Measurements from ENCODE around the gene PTGER3. TPM values are rescaled to one million over a fixed set of nuclear protein-coding genes. Genes with fewer than 3 reads are reported as not detected.

Gene PTGER3
- total RNA-seq, 1 experiment from 2014 or later: 96.0 TPM

DNA sequence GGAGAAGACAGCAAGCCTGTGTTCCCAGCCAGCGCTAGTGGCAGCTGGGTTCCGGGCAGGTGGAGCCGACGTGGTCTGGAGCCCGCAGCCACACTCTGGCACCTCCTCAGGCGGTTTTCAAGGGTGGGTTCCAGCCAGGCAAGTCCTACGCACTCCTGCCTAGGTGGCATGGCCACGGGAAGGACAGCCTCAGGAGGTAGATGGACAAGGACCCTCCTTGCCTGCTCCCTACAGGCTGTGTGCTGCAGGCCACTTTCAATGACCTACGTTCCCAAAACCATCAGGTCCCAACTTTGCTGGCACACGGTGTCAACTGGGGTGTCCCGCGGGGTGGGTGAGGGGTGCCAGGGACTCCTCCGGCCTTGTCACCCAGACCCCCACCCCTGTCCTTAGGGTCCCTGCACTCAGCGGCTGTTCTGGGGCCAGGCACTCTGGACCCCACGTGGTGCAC, 6.7 kb upstream of the PTGER3 start:
- Histone ChIP-seq H3K9me3 (ENCODE audit: low read depth, low read length, poor library complexity, severe bottlenecking) (no peaks in the 10 kb centered on the region), H3K27me3 (replicated peaks; ENCODE audit: insufficient read depth, low read depth, low read length, poor library complexity) (no peaks in the 10 kb centered on the region), H3K27ac (ENCODE audit: low read depth, low read length, poor library complexity, severe bottlenecking) (no peak overlapping the region), H3K4me3 (ENCODE audit: low read depth, low read length, poor library complexity, severe bottlenecking) (no peak overlapping the region), H3K36me3 (ENCODE audit: insufficient read depth, low read length, poor library complexity, severe bottlenecking) (peaks cover 6% of the 10 kb centered on the region), H3K4me1 (ENCODE audit: insufficient read depth, low read length, poor library complexity, severe bottlenecking) (peaks cover 18% of the 10 kb centered on the region)
- CTCF ChIA-PET: no interaction called here
- TF ChIP-seq EZH2 (IDR thresholded peaks at IDR 0.05; ENCODE audit: borderline replicate concordance, low read depth, low read length, poor library complexity, severe bottlenecking): no peak
- TF ChIP-seq, protein P1, sequence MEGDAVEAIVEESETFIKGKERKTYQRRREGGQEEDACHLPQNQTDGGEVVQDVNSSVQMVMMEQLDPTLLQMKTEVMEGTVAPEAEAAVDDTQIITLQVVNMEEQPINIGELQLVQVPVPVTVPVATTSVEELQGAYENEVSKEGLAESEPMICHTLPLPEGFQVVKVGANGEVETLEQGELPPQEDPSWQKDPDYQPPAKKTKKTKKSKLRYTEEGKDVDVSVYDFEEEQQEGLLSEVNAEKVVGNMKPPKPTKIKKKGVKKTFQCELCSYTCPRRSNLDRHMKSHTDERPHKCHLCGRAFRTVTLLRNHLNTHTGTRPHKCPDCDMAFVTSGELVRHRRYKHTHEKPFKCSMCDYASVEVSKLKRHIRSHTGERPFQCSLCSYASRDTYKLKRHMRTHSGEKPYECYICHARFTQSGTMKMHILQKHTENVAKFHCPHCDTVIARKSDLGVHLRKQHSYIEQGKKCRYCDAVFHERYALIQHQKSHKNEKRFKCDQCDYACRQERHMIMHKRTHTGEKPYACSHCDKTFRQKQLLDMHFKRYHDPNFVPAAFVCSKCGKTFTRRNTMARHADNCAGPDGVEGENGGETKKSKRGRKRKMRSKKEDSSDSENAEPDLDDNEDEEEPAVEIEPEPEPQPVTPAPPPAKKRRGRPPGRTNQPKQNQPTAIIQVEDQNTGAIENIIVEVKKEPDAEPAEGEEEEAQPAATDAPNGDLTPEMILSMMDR (conservative IDR thresholded peaks at IDR 0.05; ENCODE audit: low read depth, low read length): no peak
- POLR2A ChIA-PET (ENCODE audit: low non-redundant PET): no interaction called here
- no peak for DNase-seq (ENCODE audit: low spot score)
- no TSS peak for BruUV-seq (replicated peaks)
- intact Hi-C loops (cut with micrococcal nuclease; ENCODE audit: unreplicated experiment): loop anchor here (5.0 kb wide), 1 partner anchor 922 kb away; no protein-coding TSS in a partner anchor

DNA sequence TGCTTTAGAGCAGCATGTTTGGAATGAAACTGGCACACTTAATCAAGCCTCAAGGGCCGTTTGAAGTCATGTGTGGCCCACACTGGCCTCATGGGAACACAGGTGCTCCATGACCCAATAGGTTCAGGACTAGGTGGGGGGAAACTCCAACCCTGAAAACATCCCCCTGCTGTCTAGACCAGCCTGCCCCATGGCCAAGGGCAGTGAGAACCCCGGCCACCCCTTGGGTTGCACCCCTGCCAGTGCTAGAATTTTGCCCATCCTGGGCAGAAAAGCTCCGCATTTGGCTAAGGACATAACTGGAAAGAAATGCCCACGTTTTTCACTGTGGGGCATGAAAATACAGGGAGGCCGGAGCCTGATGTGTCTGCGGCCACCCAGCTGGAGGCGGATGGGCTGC, 6.1 kb upstream of the PTGER3 start:
- H3K27me3 ChIP-seq (replicated peaks; ENCODE audit: insufficient read depth, low read depth, low read length, poor library complexity): no peaks in the 10 kb centered on the region
- H3K36me3 ChIP-seq (ENCODE audit: insufficient read depth, low read length, poor library complexity, severe bottlenecking): peaks cover 6% of the 10 kb centered on the region
- peaks cover 23% of the 10 kb centered on the region for H3K4me1 ChIP-seq (ENCODE audit: insufficient read depth, low read length, poor library complexity, severe bottlenecking)
- TF ChIP-seq EZH2 (IDR thresholded peaks at IDR 0.05; ENCODE audit: borderline replicate concordance, low read depth, low read length, poor library complexity, severe bottlenecking): no peak
- TF ChIP-seq, protein P1 (conservative IDR thresholded peaks at IDR 0.05; ENCODE audit: low read depth, low read length): no peak
- no peak overlapping the region for H3K4me3 ChIP-seq (ENCODE audit: low read depth, low read length, poor library complexity, severe bottlenecking)
- CTCF ChIA-PET: no interaction called here
- no peak for DNase-seq (ENCODE audit: low spot score)
- intact Hi-C loops (cut with micrococcal nuclease; ENCODE audit: unreplicated experiment): loop anchor here (5.0 kb wide), 1 partner anchor 921 kb away; no protein-coding TSS in a partner anchor
- H3K9me3 ChIP-seq (ENCODE audit: low read depth, low read length, poor library complexity, severe bottlenecking): no peaks in the 10 kb centered on the region
- H3K27ac ChIP-seq (ENCODE audit: low read depth, low read length, poor library complexity, severe bottlenecking): no peak overlapping the region
- no TSS peak for BruUV-seq (replicated peaks)
- POLR2A ChIA-PET (ENCODE audit: low non-redundant PET): no interaction called here

DNA sequence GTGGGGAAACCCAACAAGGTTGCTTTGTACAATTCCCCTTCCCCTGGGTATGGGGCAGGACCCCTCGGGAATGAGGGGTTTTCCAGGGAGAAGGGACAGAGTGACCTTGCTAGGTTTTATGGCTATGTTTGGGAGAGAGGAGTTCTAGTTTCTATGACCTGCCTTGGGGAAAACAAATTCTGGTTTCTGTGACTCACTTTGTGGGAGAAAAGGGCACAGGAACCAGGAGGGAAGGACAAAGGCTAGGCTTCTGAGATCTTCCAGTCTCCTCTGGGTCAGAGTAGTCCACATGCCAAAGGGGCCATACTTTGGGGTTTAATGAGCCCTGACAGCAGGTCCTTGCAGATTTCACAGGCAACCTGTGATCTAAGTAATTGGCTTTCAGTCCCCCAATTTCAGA, 5.5 kb upstream of the PTGER3 start:
- Histone ChIP-seq H3K36me3 (ENCODE audit: insufficient read depth, low read length, poor library complexity, severe bottlenecking) (peaks cover 6% of the 10 kb centered on the region), H3K4me3 (ENCODE audit: low read depth, low read length, poor library complexity, severe bottlenecking) (no peak overlapping the region), H3K27me3 (replicated peaks; ENCODE audit: insufficient read depth, low read depth, low read length, poor library complexity) (no peaks in the 10 kb centered on the region), H3K9me3 (ENCODE audit: low read depth, low read length, poor library complexity, severe bottlenecking) (no peaks in the 10 kb centered on the region), H3K4me1 (ENCODE audit: insufficient read depth, low read length, poor library complexity, severe bottlenecking) (peaks cover 28% of the 10 kb centered on the region), H3K27ac (ENCODE audit: low read depth, low read length, poor library complexity, severe bottlenecking) (no peak overlapping the region)
- DNase-seq (ENCODE audit: low spot score): no peak
- ChIA-PET CTCF (no interaction called here), POLR2A (ENCODE audit: low non-redundant PET) (no interaction called here)
- TF ChIP-seq EZH2 (IDR thresholded peaks at IDR 0.05; ENCODE audit: borderline replicate concordance, low read depth, low read length, poor library complexity, severe bottlenecking): no peak
- TF ChIP-seq, protein P1 (conservative IDR thresholded peaks at IDR 0.05; ENCODE audit: low read depth, low read length): no peak
- intact Hi-C loops (cut with micrococcal nuclease; ENCODE audit: unreplicated experiment): loop anchor here (5.0 kb wide), 1 partner anchor 921 kb away; no protein-coding TSS in a partner anchor
- no TSS peak for BruUV-seq (replicated peaks)
